AG09309 (cell line): ENCODE measurements around the gene SASH1.

Source experiments
- DNase-seq: peaks from one replicate; pipeline ENCODE4 v3.0.0-alpha.2; 2010; ENCODE audit warnings: low read depth
- H3K4me3 ChIP-seq: 2 replicates; pipeline ENCODE4 v1.5.1; 2011; ENCODE audit warnings: mild to moderate bottlenecking, low read depth, low read length, moderate library complexity; ENCODE audit not compliant: control insufficient read depth
- CTCF ChIP-seq: IDR thresholded peaks from 2 replicates; pipeline ENCODE4 v1.5.1; 2011; ENCODE audit warnings: mild to moderate bottlenecking, low read depth, low read length, inconsistent platforms; ENCODE audit not compliant: insufficient read depth, control insufficient read depth; ENCODE audit errors: missing control alignments

SASH1 gene

GRCh38 chr6:148313488-148313887 is 29.1 kb upstream of the SASH1 start:
- DNase-seq, result no peak
- no peak for TF ChIP-seq CTCF

GRCh38 chr6:148316308-148316707 is 26.3 kb upstream of the SASH1 start:
- TF ChIP-seq CTCF, result no peak
- no peak for DNase-seq
- no peak overlapping the region for H3K4me3 ChIP-seq

More at GRCh38 chr6:148313488-148313887, 29.1 kb upstream of the SASH1 start:
- H3K4me3 ChIP-seq, result no peak overlapping the region

GRCh38 chr6:148317051-148317450 is 25.6 kb upstream of the SASH1 start:
- no peak for DNase-seq
- no peak for TF ChIP-seq CTCF
- no peak overlapping the region for H3K4me3 ChIP-seq

- TF ChIP-seq CTCF, result no peak
- no peak overlapping the region for H3K4me3 ChIP-seq
- DNase-seq, result no peak
These were observed 24.9 kb upstream of the SASH1 start for GRCh38 chr6:148317739-148318138.

GRCh38 chr6:148322704-148323103 is 19.9 kb upstream of the SASH1 start:
- H3K4me3 ChIP-seq, result no peak overlapping the region
- DNase-seq, result no peak
- TF ChIP-seq CTCF, result no peak

GRCh38 chr6:148323344-148323743 is 19.3 kb upstream of the SASH1 start:
- no peak overlapping the region for H3K4me3 ChIP-seq
- TF ChIP-seq CTCF, result no peak
- DNase-seq, result peak; percentile 54
